Measurements from ENCODE around the gene MAD2L2.

DNA sequence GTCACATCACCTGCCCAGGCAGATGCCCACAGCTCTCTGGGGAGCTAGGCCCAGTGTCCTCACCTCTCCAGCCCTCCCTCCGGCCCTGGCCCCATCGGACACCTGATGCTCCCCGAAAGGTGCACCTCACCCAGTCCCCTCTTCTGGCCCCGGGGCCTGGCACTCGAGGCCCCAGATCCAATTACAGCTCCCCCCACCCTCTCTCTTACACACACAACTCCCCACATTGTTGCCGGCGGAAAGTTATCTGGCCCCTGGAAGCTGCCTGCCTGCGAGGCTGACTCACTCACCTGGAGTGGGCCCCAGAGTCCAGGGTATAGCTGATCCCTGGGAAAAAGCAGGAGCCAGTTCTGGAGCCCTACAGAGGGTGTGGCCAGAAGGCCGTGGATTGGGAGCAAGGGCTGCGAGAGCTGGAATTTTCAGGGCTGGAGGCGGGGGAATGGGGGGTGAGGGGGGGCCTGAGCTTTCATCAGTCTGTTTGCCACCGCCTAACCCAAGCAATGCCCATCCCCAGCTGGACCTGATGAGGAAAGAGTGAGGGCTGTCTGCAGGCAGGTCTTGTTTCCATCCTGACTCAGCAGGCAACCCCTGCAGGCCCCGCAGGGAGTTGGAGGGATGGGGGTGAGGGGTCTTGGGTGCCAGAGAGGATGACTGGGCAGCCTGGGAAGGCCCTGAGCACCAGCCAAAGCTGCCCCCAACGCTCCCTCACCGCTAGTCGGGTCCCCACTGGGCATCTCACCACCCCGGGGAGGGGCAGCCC lies 27.7 kb downstream of the MAD2L2 start:
- TF ChIP-seq, protein P1, sequence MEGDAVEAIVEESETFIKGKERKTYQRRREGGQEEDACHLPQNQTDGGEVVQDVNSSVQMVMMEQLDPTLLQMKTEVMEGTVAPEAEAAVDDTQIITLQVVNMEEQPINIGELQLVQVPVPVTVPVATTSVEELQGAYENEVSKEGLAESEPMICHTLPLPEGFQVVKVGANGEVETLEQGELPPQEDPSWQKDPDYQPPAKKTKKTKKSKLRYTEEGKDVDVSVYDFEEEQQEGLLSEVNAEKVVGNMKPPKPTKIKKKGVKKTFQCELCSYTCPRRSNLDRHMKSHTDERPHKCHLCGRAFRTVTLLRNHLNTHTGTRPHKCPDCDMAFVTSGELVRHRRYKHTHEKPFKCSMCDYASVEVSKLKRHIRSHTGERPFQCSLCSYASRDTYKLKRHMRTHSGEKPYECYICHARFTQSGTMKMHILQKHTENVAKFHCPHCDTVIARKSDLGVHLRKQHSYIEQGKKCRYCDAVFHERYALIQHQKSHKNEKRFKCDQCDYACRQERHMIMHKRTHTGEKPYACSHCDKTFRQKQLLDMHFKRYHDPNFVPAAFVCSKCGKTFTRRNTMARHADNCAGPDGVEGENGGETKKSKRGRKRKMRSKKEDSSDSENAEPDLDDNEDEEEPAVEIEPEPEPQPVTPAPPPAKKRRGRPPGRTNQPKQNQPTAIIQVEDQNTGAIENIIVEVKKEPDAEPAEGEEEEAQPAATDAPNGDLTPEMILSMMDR (IDR thresholded peaks at IDR 0.05), result no peak
- no peak for TF ChIP-seq POLR2A (IDR thresholded peaks at IDR 0.05)
